Pancreas (tissue), 10 donors: ENCODE measurements around the gene C10orf71. TPM values are rescaled to one million over a fixed set of nuclear protein-coding genes. Genes with fewer than 3 reads are reported as not detected.

Experiments
- ATAC-seq, 4 donors: fragments of 200-7000 bp; cut with Tn5 transposase; one replicate each; pipeline versions ENCODE4 v1.8.0 to v1.9.1; 2020; ENCODE audit warnings: mild to moderate bottlenecking in 4 of 4, moderate library complexity in 4 of 4
- DNase-seq, 6 donors: peaks; one replicate each; pipeline ENCODE4 v3.0.0-alpha.2; 2020
- FAIRE-seq: peaks from 2 replicates; lab custom pipeline; 2012; peaks lifted over from hg19 to GRCh38; lab: Jason Lieb, UNC
- H3K27ac ChIP-seq, 4 donors: fragments of 200-600 bp; sonication (generic); 1 replicate in 3 of 4; 2 replicates in 1 of 4; pipeline versions ENCODE4 v1.5.0 to v1.8.0; 2020
- H3K27me3 ChIP-seq, 4 donors: fragments of 200-600 bp; one replicate each; pipeline ENCODE4 v1.8.0; 2021
- H3K36me3 ChIP-seq, 3 donors: fragments of 200-600 bp; sonication (generic) in 1 of 3; one replicate each; pipeline versions ENCODE4 v1.5.0 to v1.8.0; 2020 to 2021
- H3K4me1 ChIP-seq, 3 donors: fragments of 200-600 bp; one replicate each; pipeline ENCODE4 v1.8.0; 2021
- H3K4me3 ChIP-seq, 4 donors: fragments of 200-600 bp; sonication (generic) in 2 of 4; one replicate each; pipeline versions ENCODE4 v1.5.0 to v1.8.0; 2020 to 2021
- H3K9me3 ChIP-seq, 4 donors: fragments of 200-600 bp; one replicate each; pipeline ENCODE4 v1.8.0; 2021
- WGBS, 2 donors: extraction: QIAGEN DNeasy Blood & Tissue Kit; methylation state at CpG; one replicate each; pipeline ENCODE4 v1.1.7; 2013; 5-methylcytosine and 5-hydroxymethylcytosine counted together
- intact Hi-C, 3 donors: fragments of 100-400 bp; cut with DNase I; formaldehyde crosslinking; loops; one replicate each; pipeline versions ENCODE4 v1.11.1 to v1.14.2; 2022
- polyA plus RNA-seq, 2 donors: library from polyadenylated mRNA; stranded (reverse); fragments of 200-250 nt; gene quantifications; one replicate each; pipeline ENCODE4 v1.2.3, GENCODE V29; 2013
- total RNA-seq, 6 donors: library from RNA; stranded (reverse); fragmentation: NEBNext Ultra II Directional in 4 of 6; extraction: Animal tissue kit (Norgen Biotek cat#: 25700) in 4 of 6; gene quantifications; one replicate each; pipeline versions ENCODE4 v1.2.1 to v1.2.4, GENCODE V29; 2021 to 2023
- TF ChIP-seq, protein P1 (sequence below), 4 donors: fragments of 200-600 bp; sonication (generic) in 3 of 4; IDR thresholded peaks; one replicate each; pipeline versions ENCODE4 v1.5.0 to v1.8.0; 2021; ENCODE audit warnings: antibody characterized with exemption in 4 of 4
- donor health status: healthy with polysubstance abuse.
- donor health status: DM: no; HTN: no; CAD: no; lungs with moderate emphysema.
- donor health status: DM: no; HTN: no; CAD: no.
- donor health status: control.
- donor health status: control.
- donor health status: Bipolar disorder and iron deficiency.
- donor health status: DM: yes; HTN: yes; CAD: no.
- donor health status: DM: no; HTN: no; CAD: no.
- donor health status: DM: no; HTN: no; CAD: no.
- donor health status: DM: yes; HTN: yes; CAD: no.

C10orf71 gene
- total and polyA plus RNA-seq, 8 donors, result 0.07 to 2.6 (median 0.50) TPM

DNA sequence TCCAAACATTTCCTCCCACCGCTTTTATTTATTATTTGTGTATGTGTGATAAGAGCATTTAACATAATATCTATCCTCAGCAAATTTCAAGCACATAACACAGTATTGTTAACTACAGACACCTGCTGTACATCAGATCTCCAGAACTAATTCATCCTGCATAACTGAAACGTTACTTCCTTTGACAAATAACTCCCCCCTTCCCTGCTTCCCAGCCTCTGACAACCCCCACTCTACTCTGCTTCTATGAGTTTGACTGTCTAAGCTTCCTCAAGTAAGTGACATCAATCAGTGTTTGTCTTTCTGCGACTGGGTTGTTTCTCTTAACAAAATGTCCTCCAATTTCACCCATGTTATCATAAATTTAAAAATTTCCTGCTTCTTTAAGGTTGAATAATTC is 22.1 kb downstream of the C10orf71 start:
- H3K4me1 ChIP-seq, result no peaks in the 10 kb centered on the region
- no peak overlapping the region for H3K27ac ChIP-seq
- DNase-seq, result no peak
- H3K9me3 ChIP-seq, result no peaks in the 10 kb centered on the region
- H3K36me3 ChIP-seq, result no peaks in the 10 kb centered on the region
- intact Hi-C loops, result no loop called here
- TF ChIP-seq, protein P1, sequence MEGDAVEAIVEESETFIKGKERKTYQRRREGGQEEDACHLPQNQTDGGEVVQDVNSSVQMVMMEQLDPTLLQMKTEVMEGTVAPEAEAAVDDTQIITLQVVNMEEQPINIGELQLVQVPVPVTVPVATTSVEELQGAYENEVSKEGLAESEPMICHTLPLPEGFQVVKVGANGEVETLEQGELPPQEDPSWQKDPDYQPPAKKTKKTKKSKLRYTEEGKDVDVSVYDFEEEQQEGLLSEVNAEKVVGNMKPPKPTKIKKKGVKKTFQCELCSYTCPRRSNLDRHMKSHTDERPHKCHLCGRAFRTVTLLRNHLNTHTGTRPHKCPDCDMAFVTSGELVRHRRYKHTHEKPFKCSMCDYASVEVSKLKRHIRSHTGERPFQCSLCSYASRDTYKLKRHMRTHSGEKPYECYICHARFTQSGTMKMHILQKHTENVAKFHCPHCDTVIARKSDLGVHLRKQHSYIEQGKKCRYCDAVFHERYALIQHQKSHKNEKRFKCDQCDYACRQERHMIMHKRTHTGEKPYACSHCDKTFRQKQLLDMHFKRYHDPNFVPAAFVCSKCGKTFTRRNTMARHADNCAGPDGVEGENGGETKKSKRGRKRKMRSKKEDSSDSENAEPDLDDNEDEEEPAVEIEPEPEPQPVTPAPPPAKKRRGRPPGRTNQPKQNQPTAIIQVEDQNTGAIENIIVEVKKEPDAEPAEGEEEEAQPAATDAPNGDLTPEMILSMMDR (IDR thresholded peaks at IDR 0.05), result no peak
- no peak for FAIRE-seq
- H3K27me3 ChIP-seq, result no peaks in the 10 kb centered on the region
- 56 to 60% methylated on average over 3 of the region's 3 CpGs for WGBS, 2 donors
- ATAC-seq, result no peak
- H3K4me3 ChIP-seq, result no peak overlapping the region

DNA sequence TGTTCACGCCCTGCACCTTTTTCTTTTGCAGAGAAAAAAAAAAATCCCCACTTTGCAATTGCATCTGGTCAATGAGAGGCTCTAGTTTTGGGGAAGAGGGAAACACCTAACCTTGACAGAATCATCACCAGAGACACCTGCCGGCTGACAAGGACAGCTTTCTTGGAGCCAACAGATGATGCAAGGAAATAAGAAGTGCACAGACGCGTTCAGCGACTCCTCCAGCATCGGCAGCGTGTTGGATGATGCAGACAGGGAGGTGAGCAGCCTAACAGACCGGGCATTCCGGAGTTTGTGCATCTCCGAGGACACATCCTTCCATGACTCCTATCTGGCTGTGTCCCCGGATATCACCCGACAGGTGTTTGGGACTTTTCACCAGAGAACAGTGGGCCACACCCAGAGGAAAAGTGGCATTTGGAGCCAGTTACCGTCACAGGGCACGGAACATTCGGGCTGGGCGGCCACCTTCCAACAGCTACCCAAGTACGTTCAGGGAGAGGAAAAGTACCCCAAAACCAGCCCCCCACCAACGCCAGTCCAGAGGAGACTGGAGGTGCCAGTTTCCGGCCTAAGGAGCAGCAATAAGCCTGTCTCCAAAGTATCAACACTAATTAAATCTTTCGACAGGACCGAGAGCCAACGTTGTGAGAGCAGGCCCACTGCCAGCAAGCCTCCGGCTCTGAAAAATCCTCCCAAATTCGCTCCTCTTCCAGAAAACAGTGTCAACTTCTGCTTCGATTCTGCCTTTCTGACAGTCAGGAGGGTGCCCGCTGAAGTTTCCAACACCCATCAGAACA is 23.6 kb downstream of the C10orf71 start:
- FAIRE-seq (no peak), DNase-seq (no peak), ATAC-seq (no peak)
- intact Hi-C loops, result no loop called here
- Histone ChIP-seq H3K27me3 (no peaks in the 10 kb centered on the region), H3K4me1 (no peaks in the 10 kb centered on the region), H3K36me3 (no peaks in the 10 kb centered on the region), H3K4me3 (no peak overlapping the region), H3K27ac (no peak overlapping the region), H3K9me3 (no peaks in the 10 kb centered on the region)
- TF ChIP-seq, protein P1 (IDR thresholded peaks at IDR 0.05), result no peak
- 85 to 89% methylated on average over 26 of the region's 26 CpGs for WGBS, 2 donors

DNA sequence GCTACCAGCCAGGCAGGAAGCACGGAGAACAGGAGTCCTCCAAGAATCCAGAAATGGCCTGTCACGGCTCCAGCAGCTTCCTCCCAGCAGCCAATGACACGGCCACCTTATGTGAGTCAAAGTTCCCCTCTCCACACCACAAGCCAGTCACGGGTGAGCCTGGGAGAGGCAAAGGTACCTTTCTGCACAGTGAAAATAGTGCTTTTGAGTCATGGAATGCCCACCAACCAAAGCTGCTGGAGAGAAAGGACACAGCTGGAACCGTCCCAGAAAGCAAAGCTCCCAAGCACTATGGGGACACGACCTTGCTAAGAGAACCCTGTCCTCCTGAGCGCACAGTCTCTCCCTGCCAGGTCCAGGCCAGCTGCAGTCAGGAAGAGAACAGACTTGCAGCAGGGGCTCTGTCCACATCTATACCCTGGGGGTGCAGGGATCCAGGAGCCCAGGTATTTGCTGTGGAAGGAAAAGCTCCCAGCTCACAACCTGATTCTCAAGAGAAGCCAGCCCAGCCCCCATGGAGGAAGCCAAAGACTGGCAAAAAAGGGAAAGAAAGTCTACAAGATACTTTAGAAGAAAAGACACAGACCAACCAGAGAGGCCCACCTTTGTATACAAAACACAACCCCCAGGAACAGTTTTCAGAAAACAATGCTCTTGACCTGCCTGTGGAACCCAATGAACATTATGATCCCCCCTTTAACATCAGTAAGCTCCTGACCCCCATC is 24.4 kb downstream of the C10orf71 start:
- ATAC-seq, result no peak

DNA sequence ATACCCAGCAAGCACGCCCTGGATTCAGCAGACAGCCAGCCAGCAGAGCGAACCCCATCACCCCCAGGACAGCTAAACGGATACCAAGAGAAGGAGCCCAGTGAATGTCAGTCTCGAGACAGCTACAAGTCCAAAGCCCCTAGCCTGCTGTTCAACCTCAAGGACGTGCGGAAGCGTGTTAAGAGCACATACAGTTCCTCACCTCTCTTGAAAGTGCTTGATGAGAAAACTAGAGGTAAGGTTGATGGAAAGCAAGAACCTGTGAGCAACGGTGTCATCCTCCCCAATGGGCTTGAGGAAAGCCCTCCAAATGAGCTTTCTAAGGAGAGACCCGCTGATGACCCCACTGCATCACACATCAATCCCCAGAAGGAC is 24.9 kb downstream of the C10orf71 start:
- WGBS, 2 donors, result 87% methylated on average over 9 of the region's 9 CpGs
- Histone ChIP-seq H3K27ac (no peak overlapping the region), H3K9me3 (no peaks in the 10 kb centered on the region), H3K27me3 (no peaks in the 10 kb centered on the region), H3K4me3 (no peak overlapping the region), H3K36me3 (no peaks in the 10 kb centered on the region), H3K4me1 (no peaks in the 10 kb centered on the region)
- ATAC-seq, result no peak
- TF ChIP-seq, protein P1 (IDR thresholded peaks at IDR 0.05), result no peak
- FAIRE-seq, result no peak
- intact Hi-C loops, result no loop called here
- no peak for DNase-seq

More for the DNA sequence above, 24.4 kb downstream of the C10orf71 start:
- TF ChIP-seq, protein P1 (IDR thresholded peaks at IDR 0.05), result no peak
- FAIRE-seq (no peak), DNase-seq (no peak)
- H3K9me3 ChIP-seq, result no peaks in the 10 kb centered on the region
- no peak overlapping the region for H3K4me3 ChIP-seq
- H3K4me1 ChIP-seq, result no peaks in the 10 kb centered on the region
- intact Hi-C loops, result no loop called here
- 62 to 64% methylated on average over 7 of the region's 7 CpGs for WGBS, 2 donors
- H3K27ac ChIP-seq, result no peak overlapping the region
- no peaks in the 10 kb centered on the region for H3K27me3 ChIP-seq
- no peaks in the 10 kb centered on the region for H3K36me3 ChIP-seq

DNA sequence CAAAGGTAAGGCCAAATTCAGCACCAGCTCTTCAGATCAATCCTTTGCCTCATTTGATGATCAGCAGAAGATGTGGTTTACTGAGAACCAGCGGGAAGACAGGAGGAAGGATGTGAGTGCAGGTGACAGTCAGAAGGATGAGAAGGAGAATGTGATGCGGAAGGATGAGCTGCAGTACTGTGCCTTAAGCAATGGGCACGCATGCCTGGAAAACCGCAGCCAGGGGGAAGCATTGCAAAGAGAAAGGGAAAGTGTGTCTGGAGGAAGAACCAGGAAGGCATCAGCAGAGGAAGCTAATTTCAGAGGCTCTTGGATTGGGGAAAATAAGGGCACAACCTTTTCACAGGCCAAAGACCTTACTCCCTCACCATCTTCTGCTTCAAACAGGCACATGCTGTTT is 25.7 kb downstream of the C10orf71 start:
- WGBS, 2 donors, result 72 to 76% methylated on average over 4 of the region's 4 CpGs
- TF ChIP-seq, protein P1 (IDR thresholded peaks at IDR 0.05), result no peak
- no peak for ATAC-seq
- no peaks in the 10 kb centered on the region for H3K36me3 ChIP-seq
- H3K27me3 ChIP-seq, result no peaks in the 10 kb centered on the region
- no peaks in the 10 kb centered on the region for H3K4me1 ChIP-seq
- FAIRE-seq, result no peak
- no peaks in the 10 kb centered on the region for H3K9me3 ChIP-seq
- H3K4me3 ChIP-seq, result no peak overlapping the region
- DNase-seq, result no peak
- no peak overlapping the region for H3K27ac ChIP-seq
- intact Hi-C loops, result no loop called here
